Renal pelvis (tissue), 3 donors: ENCODE data around the gene SLC37A3. TPM values are rescaled to one million over a fixed set of nuclear protein-coding genes. Genes with fewer than 3 reads are reported as not detected.

Experiments used
- polyA plus RNA-seq, 3 donors: library from polyadenylated mRNA; unstranded; fragments of 120-200 nt; gene quantifications; one replicate each; pipeline ENCODE4 v1.2.1, GENCODE V29; 2013; ENCODE audit not compliant: insufficient read length in 3 of 3

The SLC37A3 gene
- polyA plus RNA-seq, 3 donors: 48.1 to 64.5 (median 60.4) TPM

Other genes starting within 250 kb of the SLC37A3 start
- 10 to 100 TPM in 2 of 3 donors, 1 to 10 TPM in 1; 9.5 to 18.2 (median 13.3) TPM for gene KDM7A, start 221.5 kb downstream of the SLC37A3 start, polyA plus RNA-seq
- gene RAB19, start 5.5 kb upstream of the SLC37A3 start, polyA plus RNA-seq: 1 to 10 TPM; 2.2 to 3.4 (median 2.8) TPM
- gene MKRN1, start 81.0 kb upstream of the SLC37A3 start, polyA plus RNA-seq: 100 to 1,000 TPM; 110 to 149 (median 121) TPM
- gene DENND2A, start 242.3 kb upstream of the SLC37A3 start, polyA plus RNA-seq: 10 to 100 TPM; 32.9 to 38.6 (median 37.3) TPM